Tibial nerve (tissue), 4 donors: ENCODE measurements around the gene STAT6. TPM values are rescaled to one million over a fixed set of nuclear protein-coding genes. Genes with fewer than 3 reads are reported as not detected.

Experiments used
- DNase-seq, 2 donors: peaks; one replicate each; pipeline ENCODE4 v3.0.0-alpha.2; 2019; ENCODE audit warnings: low spot score in 2 of 2
- H3K27ac ChIP-seq, 4 donors: fragments of 200-600 bp; sonication (generic) in 3 of 4; one replicate each; pipeline ENCODE4 v1.5.1; 2017 to 2019; ENCODE audit warnings: mild to moderate bottlenecking in 1 of 4
- H3K27me3 ChIP-seq, 2 donors: fragments of 200-600 bp; sonication (generic) in 1 of 2; one replicate each; pipeline versions ENCODE4 v1.5.1 to v1.6.0; 2017 to 2019
- H3K36me3 ChIP-seq, 3 donors: fragments of 200-600 bp; sonication (generic); one replicate each; pipeline ENCODE4 v1.5.1; 2018 to 2019
- H3K4me1 ChIP-seq, 4 donors: fragments of 200-600 bp; sonication (generic) in 3 of 4; one replicate each; pipeline ENCODE4 v1.5.1; 2017 to 2019
- H3K4me3 ChIP-seq, 4 donors: fragments of 200-600 bp; sonication (generic) in 3 of 4; one replicate each; pipeline ENCODE4 v1.5.1; 2017 to 2019; ENCODE audit warnings: mild to moderate bottlenecking in 1 of 4, moderate library complexity in 1 of 4
- H3K9me3 ChIP-seq, 4 donors: fragments of 200-600 bp; sonication (generic) in 3 of 4; one replicate each; pipeline ENCODE4 v1.5.1; 2017 to 2019
- CTCF ChIP-seq, 5 experiments: fragments of 200-600 bp in 3 of 5; fragments of 450-650 bp in 2 of 5; sonication (generic) in 3 of 5; IDR thresholded peaks; one replicate each; pipeline ENCODE4 v1.5.1; 2016 to 2019; ENCODE audit warnings: antibody characterized with exemption in 5 of 5, mild to moderate bottlenecking in 3 of 5, moderate library complexity in 2 of 5
- EP300 ChIP-seq, 2 donors: sonication (generic); formaldehyde crosslinking; IDR thresholded peaks; one replicate each; pipeline ENCODE4 v1.6.1; 2017; ENCODE audit warnings: antibody characterized with exemption in 2 of 2, mild to moderate bottlenecking in 1 of 2
- POLR2A ChIP-seq, 2 donors: fragments of 450-650 bp; IDR thresholded peaks; one replicate each; pipeline ENCODE4 v1.6.1; 2017; ENCODE audit warnings: antibody characterized with exemption in 2 of 2, mild to moderate bottlenecking in 2 of 2, moderate library complexity in 2 of 2
- WGBS, 2 donors: methylation state at CpG; one replicate each; pipeline ENCODE4 v1.1.5; 2018; 5-methylcytosine and 5-hydroxymethylcytosine counted together
- total RNA-seq, 4 donors: library from RNA; depleted of rRNA; stranded (reverse); fragments of >200 nt; gene quantifications; one replicate each; pipeline ENCODE4 v1.1.0, GENCODE V29; 2016

Gene STAT6
- total RNA-seq, 4 donors from 2014 or later, result 140 to 247 (median 183) TPM

DNA sequence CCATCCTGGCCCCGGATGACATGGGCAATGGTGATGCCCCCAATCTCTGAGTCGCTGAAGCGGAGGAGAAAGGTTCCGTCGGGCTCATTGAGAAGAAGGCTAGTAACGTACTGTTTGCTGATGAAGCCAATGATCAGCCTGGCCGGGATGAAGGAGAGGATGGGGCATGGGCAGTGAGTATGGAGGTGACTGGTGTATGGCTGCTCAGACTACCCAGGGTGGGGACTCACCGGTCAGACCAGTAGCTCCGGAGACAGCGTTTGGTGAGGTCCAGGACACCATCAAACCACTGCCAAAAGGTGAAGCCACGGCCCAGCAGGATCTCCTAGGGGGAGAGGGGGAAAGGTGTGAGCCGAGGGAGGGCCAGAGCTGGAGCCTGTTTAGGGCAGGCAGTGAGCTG, 11.4 kb downstream of the STAT6 start:
- H3K9me3 ChIP-seq, result no peaks in the 10 kb centered on the region
- peaks cover 0 to 96% (median 26%) of the 10 kb centered on the region in 3 donors for H3K36me3 ChIP-seq
- H3K27me3 ChIP-seq, result no peaks in the 10 kb centered on the region
- H3K4me1 ChIP-seq, result peaks cover 0 to 23% (median 2%) of the 10 kb centered on the region in 4 donors
- WGBS, 2 donors, result 80 to 84% methylated on average over 12 of the region's 12 CpGs
- DNase-seq, result no peak
- no peak overlapping the region for H3K4me3 ChIP-seq
- H3K27ac ChIP-seq, result peak overlapping the region in 2 of 4 donors; percentile 24 to 37
- no peak for TF ChIP-seq EP300 (IDR thresholded peaks at IDR 0.05)
- TF ChIP-seq CTCF (IDR thresholded peaks at IDR 0.05), result no peak
- no peak for TF ChIP-seq POLR2A (IDR thresholded peaks at IDR 0.05)

DNA sequence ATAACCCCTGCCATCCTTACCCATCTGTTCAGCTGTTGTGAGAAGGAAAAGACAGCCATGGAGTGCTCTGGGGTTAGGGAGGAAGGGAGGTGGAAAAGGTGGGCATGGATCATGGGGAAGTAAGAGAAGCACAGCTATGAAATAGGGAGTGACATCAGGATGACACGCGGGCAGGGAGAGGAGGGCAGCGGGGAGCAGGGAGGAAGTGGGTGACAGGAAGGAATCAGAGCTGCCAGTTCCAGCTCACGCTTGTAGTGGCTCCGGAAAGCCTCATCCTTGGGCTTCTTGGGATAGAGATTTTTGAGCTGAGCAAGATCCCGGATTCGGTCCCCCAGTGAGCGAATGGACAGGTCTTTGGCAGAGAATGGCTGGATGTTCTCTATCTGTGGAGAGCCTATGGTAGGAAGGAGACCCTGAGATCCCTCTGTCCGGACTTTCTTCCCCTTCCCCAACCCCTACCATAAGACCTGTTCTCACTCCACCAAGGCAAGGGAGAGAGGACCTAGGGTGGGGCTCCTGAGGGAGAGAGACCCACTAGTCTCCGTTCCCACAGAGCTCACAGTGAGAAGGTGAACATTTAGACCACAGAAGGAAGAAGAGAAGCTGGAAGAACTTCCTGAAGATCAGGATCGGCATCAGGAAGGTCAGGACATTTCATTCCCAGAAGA, 12.0 kb downstream of the STAT6 start:
- 72 to 83% methylated on average over 11 of the region's 11 CpGs for WGBS, 2 donors
- Histone ChIP-seq H3K4me1 (peaks cover 0 to 29% (median 7%) of the 10 kb centered on the region in 4 donors), H3K27ac (peak overlapping the region in 2 of 4 donors; percentile 24 to 99), H3K36me3 (peaks cover 0 to 95% (median 22%) of the 10 kb centered on the region in 3 donors), H3K4me3 (no peak overlapping the region), H3K9me3 (no peaks in the 10 kb centered on the region), H3K27me3 (no peaks in the 10 kb centered on the region)
- DNase-seq, result no peak
- TF ChIP-seq CTCF (IDR thresholded peaks at IDR 0.05), result no peak
- TF ChIP-seq POLR2A (IDR thresholded peaks at IDR 0.05), result no peak
- TF ChIP-seq EP300 (IDR thresholded peaks at IDR 0.05), result no peak

GRCh38 chr12:57098546-57098945, 12.6 kb downstream of the STAT6 start:
- Histone ChIP-seq H3K4me3 (no peak overlapping the region), H3K36me3 (peaks cover 0 to 89% (median 19%) of the 10 kb centered on the region in 3 donors), H3K27ac (peak overlapping the region in 1 of 4 donors; percentile 99), H3K27me3 (no peaks in the 10 kb centered on the region), H3K9me3 (no peaks in the 10 kb centered on the region), H3K4me1 (peaks cover 0 to 35% (median 13%) of the 10 kb centered on the region in 4 donors)
- TF ChIP-seq CTCF (IDR thresholded peaks at IDR 0.05) (no peak), EP300 (IDR thresholded peaks at IDR 0.05) (no peak), POLR2A (IDR thresholded peaks at IDR 0.05) (no peak)
- 60 to 71% methylated on average over 1 of the region's 1 CpG for WGBS, 2 donors
- no peak for DNase-seq

GRCh38 chr12:57097554-57097835, 13.7 kb downstream of the STAT6 start:
- no peak for TF ChIP-seq EP300 (IDR thresholded peaks at IDR 0.05)
- no peak for TF ChIP-seq POLR2A (IDR thresholded peaks at IDR 0.05)
- no peak for TF ChIP-seq CTCF (IDR thresholded peaks at IDR 0.05)
- Histone ChIP-seq H3K36me3 (peaks cover 0 to 91% (median 16%) of the 10 kb centered on the region in 3 donors), H3K27ac (peak overlapping the region in 2 of 4 donors; percentile 99)

DNA sequence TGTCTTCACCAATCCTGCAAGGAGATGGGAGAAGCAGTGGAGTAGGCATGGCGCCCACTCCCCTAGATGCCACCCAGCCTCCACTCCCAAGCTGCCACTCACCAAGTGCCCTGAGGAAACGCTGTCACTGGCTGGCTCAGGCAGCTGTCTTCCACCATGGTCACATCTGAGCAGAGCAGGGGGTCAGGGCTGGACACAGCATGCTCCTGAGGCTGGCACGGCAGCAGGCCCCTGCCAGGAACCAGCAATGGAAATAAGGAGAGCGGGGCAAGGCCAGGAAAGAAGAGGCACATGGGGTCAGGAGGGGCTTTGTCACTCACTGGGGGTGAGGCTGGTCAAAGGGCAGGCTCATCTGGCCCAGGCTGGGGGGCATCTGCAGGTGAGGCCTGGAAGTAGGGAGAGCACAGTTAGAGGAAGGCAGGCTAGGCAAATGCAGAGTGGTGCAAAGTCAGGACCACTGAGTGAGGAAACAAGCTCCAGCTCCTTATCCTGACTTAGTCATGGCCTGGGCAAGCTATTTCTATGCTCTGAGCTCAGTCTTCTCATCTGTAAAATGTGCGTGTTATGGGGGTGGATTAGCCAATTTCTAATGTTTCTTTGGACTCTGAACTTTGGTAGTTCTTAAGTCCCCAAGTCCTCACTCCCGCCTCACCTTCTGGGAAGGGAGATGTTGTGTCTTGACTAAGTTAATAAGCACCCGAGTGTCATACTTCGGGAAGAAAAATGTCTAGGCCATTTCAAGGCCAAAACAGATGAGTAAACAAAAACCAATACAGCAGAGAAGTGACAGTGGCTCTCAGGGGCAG, 14.2 kb downstream of the STAT6 start:
- no peaks in the 10 kb centered on the region for H3K27me3 ChIP-seq
- H3K4me3 ChIP-seq, result no peak overlapping the region
- peak overlapping the region in 3 of 4 donors; percentile 5 to 99 (median 99) for H3K27ac ChIP-seq
- H3K36me3 ChIP-seq, result peaks cover 0 to 91% (median 16%) of the 10 kb centered on the region in 3 donors
- peaks cover 0 to 47% (median 29%) of the 10 kb centered on the region in 4 donors for H3K4me1 ChIP-seq
- H3K9me3 ChIP-seq, result no peaks in the 10 kb centered on the region
- TF ChIP-seq POLR2A (IDR thresholded peaks at IDR 0.05) (no peak), CTCF (IDR thresholded peaks at IDR 0.05) (no peak), EP300 (IDR thresholded peaks at IDR 0.05) (no peak)
- WGBS, 2 donors, result 78 to 79% methylated on average over 8 of the region's 8 CpGs
- DNase-seq, result no peak

More at GRCh38 chr12:57097554-57097835, 13.7 kb downstream of the STAT6 start:
- Histone ChIP-seq H3K27me3 (no peaks in the 10 kb centered on the region), H3K4me1 (peaks cover 0 to 43% (median 24%) of the 10 kb centered on the region in 4 donors), H3K4me3 (no peak overlapping the region), H3K9me3 (no peaks in the 10 kb centered on the region)
- 83 to 85% methylated on average over 8 of the region's 8 CpGs for WGBS, 2 donors
- DNase-seq, result no peak
